ENCODE results near the gene IGFBP2. TPM values are rescaled to one million over a fixed set of nuclear protein-coding genes. Genes with fewer than 3 reads are reported as not detected.

IGFBP2 gene
- total and polyA plus RNA-seq, 10 donors, result 61.3 to 334 (median 257) TPM

GRCh38 chr2:216635171-216635570 is 2.0 kb downstream of the IGFBP2 start:
- no peak for DNase-seq
- H3K27me3 ChIP-seq (replicated peaks in 1 of 7), result peaks cover 0 to 84% (median 22%) of the 10 kb centered on the region in 7 donors
- TF ChIP-seq, protein P1, sequence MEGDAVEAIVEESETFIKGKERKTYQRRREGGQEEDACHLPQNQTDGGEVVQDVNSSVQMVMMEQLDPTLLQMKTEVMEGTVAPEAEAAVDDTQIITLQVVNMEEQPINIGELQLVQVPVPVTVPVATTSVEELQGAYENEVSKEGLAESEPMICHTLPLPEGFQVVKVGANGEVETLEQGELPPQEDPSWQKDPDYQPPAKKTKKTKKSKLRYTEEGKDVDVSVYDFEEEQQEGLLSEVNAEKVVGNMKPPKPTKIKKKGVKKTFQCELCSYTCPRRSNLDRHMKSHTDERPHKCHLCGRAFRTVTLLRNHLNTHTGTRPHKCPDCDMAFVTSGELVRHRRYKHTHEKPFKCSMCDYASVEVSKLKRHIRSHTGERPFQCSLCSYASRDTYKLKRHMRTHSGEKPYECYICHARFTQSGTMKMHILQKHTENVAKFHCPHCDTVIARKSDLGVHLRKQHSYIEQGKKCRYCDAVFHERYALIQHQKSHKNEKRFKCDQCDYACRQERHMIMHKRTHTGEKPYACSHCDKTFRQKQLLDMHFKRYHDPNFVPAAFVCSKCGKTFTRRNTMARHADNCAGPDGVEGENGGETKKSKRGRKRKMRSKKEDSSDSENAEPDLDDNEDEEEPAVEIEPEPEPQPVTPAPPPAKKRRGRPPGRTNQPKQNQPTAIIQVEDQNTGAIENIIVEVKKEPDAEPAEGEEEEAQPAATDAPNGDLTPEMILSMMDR (IDR thresholded peaks at IDR 0.05 in 8 of 11, conservative IDR thresholded peaks at IDR 0.05 in 3 of 11), result no peak
- TF ChIP-seq POLR2A (IDR thresholded peaks at IDR 0.05), result no peak
- TF ChIP-seq POLR2AphosphoS5 (IDR thresholded peaks at IDR 0.05), result no peak
- peak overlapping the region in 6 of 8 donors; percentile 41 to 82 (median 74) for H3K27ac ChIP-seq
- intact Hi-C loops (cut with DNase I; ENCODE audit: low total_unique reads), result no loop called here
- 1 to 7% (median 5%) methylated on average over 7 of the region's 7 CpGs for WGBS, 5 donors
- H3K36me3 ChIP-seq, result peaks cover 0 to under 1% (median 0%) of the 10 kb centered on the region in 6 donors
- peak overlapping the region in 7 of 8 donors; percentile 26 to 72 (median 48) for H3K4me3 ChIP-seq
- peaks cover 0 to 53% (median 31%) of the 10 kb centered on the region in 6 donors for H3K4me1 ChIP-seq
- no peaks in the 10 kb centered on the region for H3K9me3 ChIP-seq

GRCh38 chr2:216635701-216636550 is 2.7 kb downstream of the IGFBP2 start:
- WGBS, 5 donors, result 45 to 56% (median 52%) methylated on average over 18 of the region's 18 CpGs
- peaks cover 0 to 90% (median 22%) of the 10 kb centered on the region in 7 donors for H3K27me3 ChIP-seq (replicated peaks in 1 of 7)
- intact Hi-C loops (cut with DNase I; ENCODE audit: low total_unique reads), result no loop called here
- H3K27ac ChIP-seq, result peak overlapping the region in 6 of 8 donors; percentile 41 to 82 (median 74)
- H3K36me3 ChIP-seq, result peaks cover 0 to 8% (median 0%) of the 10 kb centered on the region in 6 donors
- H3K4me1 ChIP-seq, result peaks cover 0 to 53% (median 31%) of the 10 kb centered on the region in 6 donors
- peak overlapping the region in 7 of 8 donors; percentile 26 to 72 (median 48) for H3K4me3 ChIP-seq
- peak in 2 of 3 donors; percentile 37 to 40 for TF ChIP-seq POLR2AphosphoS5 (IDR thresholded peaks at IDR 0.05)
- no peak for TF ChIP-seq POLR2A (IDR thresholded peaks at IDR 0.05)
- TF ChIP-seq, protein P1 (IDR thresholded peaks at IDR 0.05 in 8 of 11, conservative IDR thresholded peaks at IDR 0.05 in 3 of 11), result no peak
- no peaks in the 10 kb centered on the region for H3K9me3 ChIP-seq
- no peak for DNase-seq

- Histone ChIP-seq H3K4me3 (peak overlapping the region in 6 of 8 donors; percentile 4 to 72 (median 46)), H3K9me3 (no peaks in the 10 kb centered on the region), H3K4me1 (peaks cover 0 to 53% (median 31%) of the 10 kb centered on the region in 6 donors), H3K27me3 (replicated peaks in 1 of 7) (peaks cover 0 to 87% (median 22%) of the 10 kb centered on the region in 7 donors), H3K27ac (peak overlapping the region in 5 of 8 donors; percentile 4 to 82 (median 75)), H3K36me3 (peaks cover 0 to 12% (median 0%) of the 10 kb centered on the region in 6 donors)
- DNase-seq, result no peak
- TF ChIP-seq POLR2A (IDR thresholded peaks at IDR 0.05), result no peak
- TF ChIP-seq POLR2AphosphoS5 (IDR thresholded peaks at IDR 0.05), result peak in 2 of 3 donors; percentile 15 to 20
- TF ChIP-seq, protein P1 (IDR thresholded peaks at IDR 0.05 in 8 of 11, conservative IDR thresholded peaks at IDR 0.05 in 3 of 11), result no peak
- 34 to 43% (median 37%) methylated on average over 28 to 29 of the region's 29 CpGs for WGBS, 5 donors
- intact Hi-C loops (cut with DNase I; ENCODE audit: low total_unique reads), result no loop called here
Observed at GRCh38 chr2:216636551-216637450, 3.6 kb downstream of the IGFBP2 start.

Measured in spleen (tissue), 11 donors.